Astrocyte (in vitro differentiated cells and primary cell): ENCODE data around the gene RAD51B. TPM values are rescaled to one million over a fixed set of nuclear protein-coding genes. Genes with fewer than 3 reads are reported as not detected.

Experiments
- DNase-seq: peaks from one replicate; pipeline ENCODE4 v3.0.0-alpha.2; 2010; ENCODE audit warnings: low read depth
- FAIRE-seq: peaks from 2 replicates; lab custom pipeline; 2011; peaks lifted over from hg19 to GRCh38; lab: Jason Lieb, UNC
- H2AFZ ChIP-seq: 2 replicates; pipeline ENCODE4 v1.6.0; 2012; ENCODE audit warnings: low read depth, low read length, inconsistent platforms
- H3K27ac ChIP-seq: 2 replicates; pipeline ENCODE4 v1.5.1; 2011; ENCODE audit warnings: low read depth, low read length, inconsistent platforms
- H3K27me3 ChIP-seq: 2 replicates; pipeline ENCODE4 v1.6.0; 2011; ENCODE audit warnings: low read length, inconsistent platforms; ENCODE audit not compliant: insufficient read depth
- H3K36me3 ChIP-seq: 2 replicates; pipeline ENCODE4 v1.5.1; 2011; ENCODE audit warnings: low read length, inconsistent platforms; ENCODE audit not compliant: insufficient read depth
- H3K4me1 ChIP-seq: 2 replicates; pipeline ENCODE4 v1.5.1; 2011; ENCODE audit warnings: low read length, inconsistent platforms; ENCODE audit not compliant: insufficient read depth
- H3K4me2 ChIP-seq: 2 replicates; pipeline ENCODE4 v1.6.0; 2012; ENCODE audit warnings: low read length, inconsistent platforms
- H3K4me3 ChIP-seq: 2 replicates; pipeline ENCODE4 v1.5.1; 2011; ENCODE audit warnings: low read depth, mild to moderate bottlenecking, low read length, inconsistent platforms; ENCODE audit not compliant: insufficient read depth
- H3K79me2 ChIP-seq: 2 replicates; pipeline ENCODE4 v1.6.0; 2012; ENCODE audit warnings: mild to moderate bottlenecking, low read length, inconsistent platforms; ENCODE audit not compliant: insufficient read depth
- H3K9ac ChIP-seq: 2 replicates; pipeline ENCODE4 v1.6.0; 2012; ENCODE audit warnings: mild to moderate bottlenecking, low read length, inconsistent platforms
- H3K9me3 ChIP-seq: 2 replicates; pipeline ENCODE4 v1.5.1; 2012; ENCODE audit warnings: low read depth, mild to moderate bottlenecking, low read length, inconsistent platforms; ENCODE audit not compliant: insufficient read depth
- H4K20me1 ChIP-seq: 2 replicates; pipeline ENCODE4 v1.6.0; 2012; ENCODE audit warnings: low read length, inconsistent platforms; ENCODE audit not compliant: insufficient read depth
- H3K27ac Mint-ChIP-seq: one replicate; pipeline ENCODE4 v1.8.0; 2021; ENCODE audit warnings: mild to moderate bottlenecking, mixed read lengths; ENCODE audit not compliant: unreplicated experiment
- H3K27me3 Mint-ChIP-seq: one replicate; pipeline ENCODE4 v1.8.0; 2021; ENCODE audit warnings: low read depth, mixed read lengths; ENCODE audit not compliant: unreplicated experiment
- H3K36me3 Mint-ChIP-seq: one replicate; pipeline ENCODE4 v1.8.0; 2021; ENCODE audit warnings: low read depth, mixed read lengths; ENCODE audit not compliant: unreplicated experiment
- H3K4me1 Mint-ChIP-seq: one replicate; pipeline ENCODE4 v1.8.0; 2021; ENCODE audit warnings: low read depth, mixed read lengths; ENCODE audit not compliant: unreplicated experiment
- H3K4me3 Mint-ChIP-seq: one replicate; pipeline ENCODE4 v1.8.0; 2021; ENCODE audit warnings: mild to moderate bottlenecking, moderate library complexity, mixed read lengths; ENCODE audit not compliant: unreplicated experiment
- H3K9me3 Mint-ChIP-seq: one replicate; pipeline ENCODE4 v1.8.0; 2021; ENCODE audit warnings: mild to moderate bottlenecking, mixed read lengths; ENCODE audit not compliant: unreplicated experiment
- EZH2 ChIP-seq: IDR thresholded peaks from 2 replicates; pipeline ENCODE4 v1.6.1; 2012; ENCODE audit warnings: mild to moderate bottlenecking, low read length, inconsistent platforms; ENCODE audit not compliant: insufficient read depth
- total RNA-seq: library from RNA; stranded (reverse); gene quantifications from 2 replicates; pipeline ENCODE4 v1.2.1, GENCODE V29; 2021
- TF ChIP-seq, protein P1 (sequence below): IDR thresholded peaks from 2 replicates; pipeline ENCODE4 v1.5.1; 2011; ENCODE audit warnings: low read depth, mild to moderate bottlenecking, inconsistent platforms, low read length, moderate library complexity; ENCODE audit not compliant: insufficient read depth

Gene RAD51B
- total RNA-seq, 1 donor from 2014 or later, result 10.8 TPM

DNA sequence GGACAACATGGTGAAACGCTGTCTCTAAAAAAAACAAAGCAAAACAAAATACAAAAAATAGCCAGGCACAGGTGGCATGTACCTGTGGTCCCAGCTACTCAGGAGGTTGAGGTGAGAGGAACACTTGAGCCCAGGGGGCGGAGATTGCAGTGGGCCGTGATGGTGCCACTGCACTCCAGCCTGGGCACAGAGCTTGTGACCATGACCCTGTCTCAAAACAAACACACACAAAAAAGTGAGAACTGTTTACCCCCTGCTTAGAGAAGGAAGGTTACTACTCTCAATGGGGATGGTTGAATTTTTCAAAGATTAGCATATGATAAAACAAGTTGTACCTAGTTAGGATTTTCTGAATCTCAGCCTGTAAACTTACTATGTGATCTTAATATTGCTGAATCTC is 905.3 kb downstream of the RAD51B start:
- Histone ChIP-seq H3K9ac (no peak overlapping the region), H3K4me2 (no peak overlapping the region), H3K27me3 (peaks cover 3% of the 10 kb centered on the region), H3K4me1 (no peaks in the 10 kb centered on the region), H3K9me3 (no peaks in the 10 kb centered on the region), H3K36me3 (no peaks in the 10 kb centered on the region), H3K27ac (no peak overlapping the region), H3K4me3 (no peak overlapping the region), H2AFZ (no peak overlapping the region), H4K20me1 (no peaks in the 10 kb centered on the region), H3K79me2 (no peaks in the 10 kb centered on the region)
- Mint-ChIP-seq H3K27ac (no peak overlapping the region), H3K9me3 (peaks cover 3% of the 10 kb centered on the region), H3K36me3 (no peaks in the 10 kb centered on the region), H3K4me3 (no peak overlapping the region), H3K4me1 (no peaks in the 10 kb centered on the region), H3K27me3 (peaks cover 6% of the 10 kb centered on the region)
- no peak for FAIRE-seq
- no peak for DNase-seq
- no peak for TF ChIP-seq EZH2
- TF ChIP-seq, protein P1, sequence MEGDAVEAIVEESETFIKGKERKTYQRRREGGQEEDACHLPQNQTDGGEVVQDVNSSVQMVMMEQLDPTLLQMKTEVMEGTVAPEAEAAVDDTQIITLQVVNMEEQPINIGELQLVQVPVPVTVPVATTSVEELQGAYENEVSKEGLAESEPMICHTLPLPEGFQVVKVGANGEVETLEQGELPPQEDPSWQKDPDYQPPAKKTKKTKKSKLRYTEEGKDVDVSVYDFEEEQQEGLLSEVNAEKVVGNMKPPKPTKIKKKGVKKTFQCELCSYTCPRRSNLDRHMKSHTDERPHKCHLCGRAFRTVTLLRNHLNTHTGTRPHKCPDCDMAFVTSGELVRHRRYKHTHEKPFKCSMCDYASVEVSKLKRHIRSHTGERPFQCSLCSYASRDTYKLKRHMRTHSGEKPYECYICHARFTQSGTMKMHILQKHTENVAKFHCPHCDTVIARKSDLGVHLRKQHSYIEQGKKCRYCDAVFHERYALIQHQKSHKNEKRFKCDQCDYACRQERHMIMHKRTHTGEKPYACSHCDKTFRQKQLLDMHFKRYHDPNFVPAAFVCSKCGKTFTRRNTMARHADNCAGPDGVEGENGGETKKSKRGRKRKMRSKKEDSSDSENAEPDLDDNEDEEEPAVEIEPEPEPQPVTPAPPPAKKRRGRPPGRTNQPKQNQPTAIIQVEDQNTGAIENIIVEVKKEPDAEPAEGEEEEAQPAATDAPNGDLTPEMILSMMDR, result no peak

DNA sequence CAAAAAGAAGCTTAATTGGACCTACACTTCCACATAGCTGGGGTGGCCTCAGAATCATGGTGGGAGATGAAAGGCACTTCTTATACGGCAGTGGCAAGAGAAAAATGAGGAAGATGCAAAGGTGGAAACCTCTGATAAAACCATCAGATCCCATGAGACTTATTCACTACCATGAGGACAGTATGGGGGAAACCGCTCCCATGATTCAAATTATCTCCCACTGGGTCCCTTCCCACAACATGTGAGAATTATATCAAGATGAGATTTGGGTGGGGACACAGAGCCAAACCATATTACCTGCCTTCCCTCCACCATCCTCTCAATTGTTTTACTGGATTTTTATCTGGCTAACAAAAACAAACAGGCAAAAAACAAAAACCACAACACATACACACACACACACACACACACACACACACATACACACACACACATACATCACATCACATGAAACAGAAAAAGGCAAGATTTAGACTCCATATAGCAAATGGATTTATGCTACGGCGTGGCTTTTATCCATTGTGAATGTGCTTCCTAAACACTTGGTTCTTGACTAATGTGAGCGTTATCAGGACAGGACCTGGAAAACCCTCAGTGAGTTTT is 906.6 kb downstream of the RAD51B start:
- Histone ChIP-seq H3K9me3 (no peaks in the 10 kb centered on the region), H3K36me3 (no peaks in the 10 kb centered on the region), H2AFZ (no peak overlapping the region), H3K4me3 (no peak overlapping the region), H3K4me1 (no peaks in the 10 kb centered on the region), H3K27ac (no peak overlapping the region), H3K79me2 (no peaks in the 10 kb centered on the region), H3K27me3 (peaks cover 3% of the 10 kb centered on the region), H3K4me2 (no peak overlapping the region), H4K20me1 (no peaks in the 10 kb centered on the region), H3K9ac (no peak overlapping the region)
- H3K27ac Mint-ChIP-seq, result no peak overlapping the region
- no peak for DNase-seq
- H3K36me3 Mint-ChIP-seq, result no peaks in the 10 kb centered on the region
- TF ChIP-seq EZH2, result no peak
- TF ChIP-seq, protein P1, result no peak
- FAIRE-seq, result no peak
- no peaks in the 10 kb centered on the region for H3K4me1 Mint-ChIP-seq
- no peak overlapping the region for H3K4me3 Mint-ChIP-seq
- no peaks in the 10 kb centered on the region for H3K9me3 Mint-ChIP-seq
- H3K27me3 Mint-ChIP-seq, result peaks cover 6% of the 10 kb centered on the region

DNA sequence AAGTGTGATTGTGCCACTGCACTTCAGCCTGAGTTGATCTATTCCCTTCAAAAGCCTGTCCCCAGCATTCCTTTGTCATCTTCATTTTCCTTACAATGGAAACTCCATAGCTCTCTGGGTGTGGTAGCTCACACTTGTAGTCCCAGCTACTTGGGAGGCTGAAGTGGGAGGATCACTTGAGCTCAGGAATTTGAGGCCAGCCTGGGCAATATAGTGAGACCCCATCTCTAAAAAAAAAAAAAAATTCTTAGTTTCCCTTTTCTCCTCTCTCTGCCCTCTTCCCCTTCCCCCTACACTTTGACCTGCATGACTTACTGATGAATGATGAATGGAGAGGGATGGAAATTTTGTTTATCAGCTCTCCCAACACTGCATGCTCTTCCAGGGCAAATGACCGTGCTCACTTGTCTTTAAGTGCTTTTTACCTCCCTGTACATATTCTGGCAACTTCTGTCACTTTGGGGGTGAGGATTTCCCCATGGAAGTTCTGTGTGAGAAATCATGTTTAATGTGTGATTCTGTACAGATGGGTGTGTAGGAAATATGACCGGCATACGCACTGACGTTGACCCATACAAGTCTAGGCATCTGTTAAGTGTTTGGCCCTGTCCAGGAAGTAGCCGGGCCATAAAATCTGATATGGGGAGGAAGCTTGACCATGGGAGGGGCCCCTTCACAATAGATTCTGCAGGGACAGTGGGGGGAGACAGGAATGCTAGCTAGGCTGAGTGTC is 907.9 kb downstream of the RAD51B start:
- H3K79me2 ChIP-seq, result no peaks in the 10 kb centered on the region
- H3K9me3 ChIP-seq, result no peaks in the 10 kb centered on the region
- FAIRE-seq, result no peak
- Mint-ChIP-seq H3K4me3 (no peak overlapping the region), H3K36me3 (no peaks in the 10 kb centered on the region), H3K27me3 (peaks cover 4% of the 10 kb centered on the region), H3K4me1 (no peaks in the 10 kb centered on the region), H3K27ac (no peak overlapping the region), H3K9me3 (no peaks in the 10 kb centered on the region)
- DNase-seq, result no peak
- peaks cover 3% of the 10 kb centered on the region for H3K27me3 ChIP-seq
- H3K4me3 ChIP-seq, result no peak overlapping the region
- H3K4me2 ChIP-seq, result no peak overlapping the region
- H3K4me1 ChIP-seq, result no peaks in the 10 kb centered on the region
- no peaks in the 10 kb centered on the region for H3K36me3 ChIP-seq
- H4K20me1 ChIP-seq, result no peaks in the 10 kb centered on the region
- H3K9ac ChIP-seq, result no peak overlapping the region
- TF ChIP-seq, protein P1, result no peak
- TF ChIP-seq EZH2, result no peak
- H3K27ac ChIP-seq, result no peak overlapping the region
- no peak overlapping the region for H2AFZ ChIP-seq
